GM18511 (cell line): ENCODE results near the gene SCGN.

Experiments used
- ATAC-seq: cut with Tn5 transposase; IDR thresholded peaks from one replicate; pipeline ENCODE4 v1.9.1; 2021; ENCODE audit warnings: mild to moderate bottlenecking, moderate library complexity; ENCODE audit not compliant: unreplicated experiment

Gene SCGN

GRCh38 chr6:25640446-25640845, 11.6 kb upstream of the SCGN start:
- no peak for ATAC-seq

- ATAC-seq, result no peak
Measured at GRCh38 chr6:25640891-25641290, 11.1 kb upstream of the SCGN start.

- no peak for ATAC-seq
Measured at GRCh38 chr6:25641377-25641776, 10.6 kb upstream of the SCGN start.

- no peak for ATAC-seq
Measured at GRCh38 chr6:25641940-25642666, 9.9 kb upstream of the SCGN start.

- ATAC-seq, result no peak
Measured at GRCh38 chr6:25642667-25643328, 9.2 kb upstream of the SCGN start.

- ATAC-seq, result no peak
Measured at GRCh38 chr6:25645916-25646315, 6.1 kb upstream of the SCGN start.

GRCh38 chr6:25649611-25650010, 2.4 kb upstream of the SCGN start:
- ATAC-seq, result no peak

- no peak for ATAC-seq
Measured at GRCh38 chr6:25655723-25656122, 3.7 kb downstream of the SCGN start.

- no peak for ATAC-seq
Measured at GRCh38 chr6:25659633-25660368, 7.8 kb downstream of the SCGN start.

- ATAC-seq, result no peak
Measured at GRCh38 chr6:25660512-25660911, 8.5 kb downstream of the SCGN start.

GRCh38 chr6:25661129-25661779, 9.2 kb downstream of the SCGN start:
- ATAC-seq, result no peak

- no peak for ATAC-seq
Measured at GRCh38 chr6:25665455-25665854, 13.4 kb downstream of the SCGN start.

- no peak for ATAC-seq
Measured at GRCh38 chr6:25669413-25669812, 17.4 kb downstream of the SCGN start.

- ATAC-seq, result no peak
Measured at GRCh38 chr6:25670208-25670607, 18.2 kb downstream of the SCGN start.

GRCh38 chr6:25670793-25671513, 18.9 kb downstream of the SCGN start:
- no peak for ATAC-seq

- no peak for ATAC-seq
Measured at GRCh38 chr6:25671652-25672051, 19.6 kb downstream of the SCGN start.

- ATAC-seq, result no peak
Measured at GRCh38 chr6:25675167-25675566, 23.2 kb downstream of the SCGN start.

- ATAC-seq, result no peak
Measured at GRCh38 chr6:25676775-25677174, 24.8 kb downstream of the SCGN start.

GRCh38 chr6:25681848-25682247, 29.8 kb downstream of the SCGN start:
- ATAC-seq, result no peak

GRCh38 chr6:25682324-25682723, 30.3 kb downstream of the SCGN start:
- no peak for ATAC-seq

GRCh38 chr6:25684565-25684964, 32.5 kb downstream of the SCGN start:
- ATAC-seq, result no peak
